ENCODE results near the gene DHRS4. TPM values are rescaled to one million over a fixed set of nuclear protein-coding genes. Genes with fewer than 3 reads are reported as not detected.
A peak's percentile ranks its signal among the peaks of the same experiment; 100 is the strongest.
"Not testable (repeated sequence)": the region's sequence is repeated elsewhere in the genome, so short reads cannot be mapped to it uniquely, and the experiment has no call there.

The DHRS4 gene
- total RNA-seq, 1 experiment from 2014 or later: 42.8 TPM

- not testable (repeated sequence) for H3K4me3 ChIP-seq; H3K9me3 ChIP-seq (replicated peaks); H3K27me3 ChIP-seq (replicated peaks); DNase-seq (ENCODE audit: low read depth in 1 of 2, low spot score in 2 of 2); H3K36me3 ChIP-seq; H3K27ac ChIP-seq; H3K4me1 ChIP-seq (replicated peaks)
These were observed 28.6 kb downstream of the DHRS4 start for GRCh38 chr14:23981951-23982813.

- DNase-seq (ENCODE audit: low read depth in 1 of 2, low spot score in 2 of 2): no peak
- no peak overlapping the region for H3K27ac ChIP-seq
- H3K4me1 ChIP-seq (replicated peaks): no peaks in the 10 kb centered on the region
- H3K4me3 ChIP-seq: no peak overlapping the region
- H3K9me3 ChIP-seq (replicated peaks): no peaks in the 10 kb centered on the region
- no peaks in the 10 kb centered on the region for H3K27me3 ChIP-seq (replicated peaks)
- no peaks in the 10 kb centered on the region for H3K36me3 ChIP-seq
These were observed 31.5 kb downstream of the DHRS4 start for GRCh38 chr14:23984891-23985602.

- not testable (repeated sequence) for H3K27me3 ChIP-seq (replicated peaks); DNase-seq (ENCODE audit: low read depth in 1 of 2, low spot score in 2 of 2); H3K36me3 ChIP-seq; H3K27ac ChIP-seq; H3K4me1 ChIP-seq (replicated peaks); H3K4me3 ChIP-seq; H3K9me3 ChIP-seq (replicated peaks)
These were observed 34.6 kb downstream of the DHRS4 start for GRCh38 chr14:23988223-23988606.

GRCh38 chr14:23988607-23989363, 35.2 kb downstream of the DHRS4 start, which contains the start of gene DHRS4L2:
TSS of gene DHRS4L2 (plus strand) at chr14:23988929. CDS start at chr14:23988948, 19 bp downstream.
- DNase-seq (ENCODE audit: low read depth in 1 of 2, low spot score in 2 of 2): peak in 1 of 2 experiments; percentile 16
- not testable (repeated sequence) for H3K4me3 ChIP-seq; H3K9me3 ChIP-seq (replicated peaks); H3K27ac ChIP-seq; H3K4me1 ChIP-seq (replicated peaks); H3K36me3 ChIP-seq; H3K27me3 ChIP-seq (replicated peaks)

GRCh38 chr14:23989734-23990445, 36.3 kb downstream of the DHRS4 start:
- H3K36me3 ChIP-seq; H3K4me3 ChIP-seq; H3K9me3 ChIP-seq (replicated peaks); H3K4me1 ChIP-seq (replicated peaks); DNase-seq (ENCODE audit: low read depth in 1 of 2, low spot score in 2 of 2); H3K27ac ChIP-seq; H3K27me3 ChIP-seq (replicated peaks): not testable (repeated sequence)

- DNase-seq (ENCODE audit: low read depth in 1 of 2, low spot score in 2 of 2); H3K27ac ChIP-seq; H3K27me3 ChIP-seq (replicated peaks); H3K4me3 ChIP-seq; H3K36me3 ChIP-seq; H3K4me1 ChIP-seq (replicated peaks); H3K9me3 ChIP-seq (replicated peaks): not testable (repeated sequence)
These were observed 37.4 kb downstream of the DHRS4 start for GRCh38 chr14:23990961-23991360.

GRCh38 chr14:23993042-23993441, 39.5 kb downstream of the DHRS4 start:
- not testable (repeated sequence) for H3K4me3 ChIP-seq; H3K36me3 ChIP-seq; H3K27me3 ChIP-seq (replicated peaks); H3K9me3 ChIP-seq (replicated peaks); H3K27ac ChIP-seq; DNase-seq (ENCODE audit: low read depth in 1 of 2, low spot score in 2 of 2); H3K4me1 ChIP-seq (replicated peaks)

- H3K4me1 ChIP-seq (replicated peaks); H3K9me3 ChIP-seq (replicated peaks); H3K4me3 ChIP-seq; DNase-seq (ENCODE audit: low read depth in 1 of 2, low spot score in 2 of 2); H3K27ac ChIP-seq; H3K36me3 ChIP-seq; H3K27me3 ChIP-seq (replicated peaks): not testable (repeated sequence)
These were observed 42.4 kb downstream of the DHRS4 start for GRCh38 chr14:23996009-23996408.

- not testable (repeated sequence) for H3K36me3 ChIP-seq; DNase-seq (ENCODE audit: low read depth in 1 of 2, low spot score in 2 of 2)
These were observed 43.3 kb downstream of the DHRS4 start for GRCh38 chr14:23996825-23997224.

GRCh38 chr14:23999640-24000039, 46.1 kb downstream of the DHRS4 start:
- not testable (repeated sequence) for H3K4me3 ChIP-seq; H3K27me3 ChIP-seq (replicated peaks); H3K4me1 ChIP-seq (replicated peaks); H3K9me3 ChIP-seq (replicated peaks); H3K27ac ChIP-seq; DNase-seq (ENCODE audit: low read depth in 1 of 2, low spot score in 2 of 2); H3K36me3 ChIP-seq

More at GRCh38 chr14:23996825-23997224, 43.3 kb downstream of the DHRS4 start:
- not testable (repeated sequence) for H3K27ac ChIP-seq; H3K9me3 ChIP-seq (replicated peaks); H3K4me1 ChIP-seq (replicated peaks); H3K27me3 ChIP-seq (replicated peaks); H3K4me3 ChIP-seq

- not testable (repeated sequence) for H3K27ac ChIP-seq; H3K27me3 ChIP-seq (replicated peaks); DNase-seq (ENCODE audit: low read depth in 1 of 2, low spot score in 2 of 2); H3K4me1 ChIP-seq (replicated peaks); H3K4me3 ChIP-seq; H3K9me3 ChIP-seq (replicated peaks); H3K36me3 ChIP-seq
These were observed 47.5 kb downstream of the DHRS4 start for GRCh38 chr14:24001078-24001477.

- H3K36me3 ChIP-seq; H3K4me1 ChIP-seq (replicated peaks); DNase-seq (ENCODE audit: low read depth in 1 of 2, low spot score in 2 of 2); H3K27ac ChIP-seq; H3K9me3 ChIP-seq (replicated peaks); H3K4me3 ChIP-seq; H3K27me3 ChIP-seq (replicated peaks): not testable (repeated sequence)
These were observed 48.1 kb downstream of the DHRS4 start for GRCh38 chr14:24001679-24002078.

GRCh38 chr14:24006471-24006816, 52.9 kb downstream of the DHRS4 start:
- H3K27me3 ChIP-seq (replicated peaks); H3K9me3 ChIP-seq (replicated peaks); H3K4me3 ChIP-seq; H3K27ac ChIP-seq; H3K36me3 ChIP-seq; DNase-seq (ENCODE audit: low read depth in 1 of 2, low spot score in 2 of 2); H3K4me1 ChIP-seq (replicated peaks): not testable (repeated sequence)

Data from SJSA1 (cell line).